Measurements from ENCODE around the gene LSAMP.
"Not testable (repeated sequence)": the region's sequence is repeated elsewhere in the genome, so short reads cannot be mapped to it uniquely, and the experiment has no call there.

LSAMP gene

DNA sequence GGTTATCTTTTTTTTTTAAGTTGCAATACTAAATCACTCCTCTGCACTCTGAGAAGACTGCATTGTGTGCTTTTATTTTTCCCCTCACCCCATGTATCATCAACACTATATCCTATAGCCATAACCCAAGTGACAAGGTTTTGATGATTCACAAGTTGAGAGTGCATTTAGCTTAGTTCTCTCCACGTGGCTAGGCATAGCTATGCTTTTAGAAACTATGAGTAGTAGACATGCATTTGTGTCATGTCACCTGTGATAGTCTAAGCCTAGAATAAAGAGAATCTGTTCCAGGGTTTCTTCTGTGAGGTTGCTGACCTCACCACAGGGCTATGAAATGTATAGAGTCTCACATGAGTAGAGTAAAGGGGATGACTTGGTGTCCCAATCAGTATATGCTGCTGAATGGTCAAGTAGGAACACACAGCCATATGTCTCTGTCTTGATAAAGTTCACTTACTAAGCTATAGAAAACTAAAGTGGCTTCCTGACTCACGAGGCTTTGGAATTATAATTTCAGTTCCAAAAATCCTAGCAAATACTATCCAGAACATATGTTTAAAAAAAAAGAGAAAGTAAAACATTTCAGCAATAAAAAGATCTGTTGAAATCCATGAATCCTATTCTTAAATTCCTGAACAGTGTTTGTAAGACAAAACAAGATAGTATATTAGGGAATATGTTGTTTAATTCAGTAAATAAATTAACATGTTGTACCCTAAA is 206.3 kb downstream of the LSAMP start:
- DNase-seq (ENCODE audit: low spot score), result no peak

DNA sequence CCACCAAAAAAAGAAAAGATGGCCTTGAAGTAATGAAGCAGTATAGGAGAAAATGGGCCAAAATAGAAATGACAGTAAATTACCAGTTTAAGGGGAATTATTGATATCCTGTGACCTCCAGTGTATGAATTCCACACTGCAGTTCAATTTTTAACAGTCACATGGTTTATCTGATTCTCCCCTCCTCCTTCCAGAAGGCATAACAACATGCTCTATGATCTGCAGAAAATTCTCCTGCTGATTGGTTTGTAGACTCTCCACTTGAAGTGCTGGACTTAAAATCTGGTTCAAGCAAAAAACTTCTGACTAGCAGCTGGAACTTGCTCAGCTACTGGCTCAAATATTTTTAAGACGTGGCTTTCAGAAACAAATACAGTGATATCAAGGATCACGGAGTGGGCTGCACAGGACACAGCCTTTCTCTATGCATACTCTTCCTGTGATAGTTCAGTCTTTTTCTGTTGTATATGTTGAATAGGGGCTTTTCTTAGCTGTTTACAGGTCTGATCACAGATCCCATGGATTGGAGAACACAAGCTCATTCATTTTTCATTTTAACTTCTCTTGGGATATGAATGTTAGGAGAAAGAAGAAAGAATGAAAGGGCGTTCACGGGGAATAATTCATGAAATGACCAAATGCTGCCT is 211.5 kb downstream of the LSAMP start:
- no peak for DNase-seq (ENCODE audit: low spot score)

DNA sequence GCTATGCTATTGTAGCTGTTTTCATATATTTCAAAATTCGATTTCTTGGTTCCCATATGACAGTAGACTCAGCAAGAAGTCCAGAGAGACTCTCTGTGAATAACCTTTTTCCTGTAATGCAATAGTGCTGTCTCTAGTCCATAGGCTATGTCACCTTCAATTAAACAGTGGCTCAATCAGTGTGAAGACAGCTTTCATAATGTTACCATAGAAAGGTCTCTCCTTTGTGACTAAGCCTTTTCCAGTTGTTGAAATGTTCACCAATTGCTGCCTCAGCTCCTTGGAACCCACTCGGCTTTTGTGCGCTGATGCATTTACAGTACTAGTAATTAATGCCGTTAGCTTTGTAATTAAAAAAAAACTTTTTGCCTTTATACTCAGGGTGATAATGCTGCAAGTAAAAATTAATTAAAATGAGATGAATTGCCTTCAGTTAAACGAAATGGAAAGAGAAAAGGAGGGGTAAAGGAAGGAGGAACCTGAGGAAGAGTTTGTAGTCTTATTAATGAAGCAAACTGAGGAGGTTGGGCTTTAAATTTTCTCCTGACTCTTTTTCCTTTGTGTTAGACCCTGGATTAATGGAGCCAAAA is 214.8 kb downstream of the LSAMP start:
- no peak for DNase-seq (ENCODE audit: low spot score)

DNA sequence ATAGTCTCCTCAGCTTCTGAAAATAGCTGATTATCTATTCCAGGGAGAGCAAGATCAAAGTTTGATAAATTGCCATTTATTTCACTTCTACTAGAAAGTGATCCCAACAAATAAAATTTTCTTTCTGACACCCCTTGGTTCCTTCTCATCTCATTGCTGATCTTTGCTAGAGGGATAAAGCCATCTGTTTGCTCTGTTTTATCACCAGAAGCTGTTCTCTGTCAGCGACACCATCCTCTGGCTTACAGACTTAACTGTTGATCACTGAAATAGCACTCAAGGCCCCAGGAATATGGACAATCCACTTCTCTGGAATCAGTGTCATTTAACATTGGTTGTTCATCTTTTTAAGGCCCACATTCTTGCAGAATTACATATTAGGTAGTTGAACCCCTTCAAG is 219.0 kb downstream of the LSAMP start:
- DNase-seq (ENCODE audit: low spot score), result no peak

DNA sequence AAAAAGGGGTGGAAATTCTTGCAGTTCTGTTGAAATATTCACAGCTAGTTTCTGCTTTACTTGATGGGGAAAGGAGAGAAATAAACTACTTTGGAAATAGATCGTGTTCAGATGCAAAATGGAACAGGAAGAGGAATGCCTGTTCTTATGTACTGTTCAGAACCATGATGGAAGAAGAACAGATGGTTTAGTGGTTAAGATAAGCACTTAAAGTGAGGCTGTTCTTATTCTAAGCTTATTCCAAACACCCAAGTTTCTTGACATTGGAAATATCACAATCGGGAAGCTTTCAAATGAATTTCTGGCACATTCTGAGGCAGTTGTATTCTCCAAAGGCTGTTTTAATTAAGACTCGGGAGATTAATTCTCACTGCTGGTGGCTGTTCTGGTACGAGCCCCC is 228.5 kb downstream of the LSAMP start:
- no peak for DNase-seq (ENCODE audit: low spot score)

DNA sequence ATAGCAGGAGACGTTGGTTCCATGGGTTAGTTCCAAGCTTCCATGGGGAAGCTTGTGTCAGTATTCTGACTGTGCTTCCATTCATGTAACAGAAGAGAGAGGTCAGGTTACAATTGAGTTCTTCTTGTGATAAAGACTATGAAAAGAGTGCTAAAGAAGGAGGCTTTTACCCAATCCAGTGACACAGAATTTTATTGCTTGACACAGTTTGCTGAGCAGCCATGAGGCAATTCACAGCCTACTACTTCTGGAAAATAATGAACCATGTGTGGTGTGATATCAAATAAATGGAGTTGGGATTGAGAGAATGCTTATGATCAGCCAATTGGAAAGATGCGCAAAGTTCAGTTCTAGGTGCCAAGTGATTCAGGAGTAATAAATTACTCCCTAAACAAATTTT is 233.4 kb downstream of the LSAMP start:
- no peak for DNase-seq (ENCODE audit: low spot score)

DNA sequence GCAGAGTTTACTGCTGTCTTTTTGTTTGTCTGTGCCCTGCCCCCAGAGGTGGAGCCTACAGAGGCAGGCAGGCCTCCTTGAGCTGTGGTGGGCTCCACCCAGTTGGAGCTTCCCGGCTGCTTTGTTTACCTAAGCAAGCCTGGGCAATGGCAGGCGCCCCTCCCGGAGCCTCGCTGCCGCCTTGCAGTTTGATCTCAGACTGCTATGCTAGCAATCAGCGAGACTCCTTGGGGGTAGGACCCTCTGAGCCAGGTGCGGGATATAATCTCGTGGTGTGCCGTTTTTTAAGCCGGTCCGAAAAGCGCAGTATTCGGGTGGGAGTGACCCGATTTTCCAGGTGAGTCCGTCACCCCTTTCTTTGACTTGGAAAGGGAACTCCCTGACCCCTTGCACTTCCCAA is 236.5 kb downstream of the LSAMP start:
- DNase-seq (ENCODE audit: low spot score), result not testable (repeated sequence)

DNA sequence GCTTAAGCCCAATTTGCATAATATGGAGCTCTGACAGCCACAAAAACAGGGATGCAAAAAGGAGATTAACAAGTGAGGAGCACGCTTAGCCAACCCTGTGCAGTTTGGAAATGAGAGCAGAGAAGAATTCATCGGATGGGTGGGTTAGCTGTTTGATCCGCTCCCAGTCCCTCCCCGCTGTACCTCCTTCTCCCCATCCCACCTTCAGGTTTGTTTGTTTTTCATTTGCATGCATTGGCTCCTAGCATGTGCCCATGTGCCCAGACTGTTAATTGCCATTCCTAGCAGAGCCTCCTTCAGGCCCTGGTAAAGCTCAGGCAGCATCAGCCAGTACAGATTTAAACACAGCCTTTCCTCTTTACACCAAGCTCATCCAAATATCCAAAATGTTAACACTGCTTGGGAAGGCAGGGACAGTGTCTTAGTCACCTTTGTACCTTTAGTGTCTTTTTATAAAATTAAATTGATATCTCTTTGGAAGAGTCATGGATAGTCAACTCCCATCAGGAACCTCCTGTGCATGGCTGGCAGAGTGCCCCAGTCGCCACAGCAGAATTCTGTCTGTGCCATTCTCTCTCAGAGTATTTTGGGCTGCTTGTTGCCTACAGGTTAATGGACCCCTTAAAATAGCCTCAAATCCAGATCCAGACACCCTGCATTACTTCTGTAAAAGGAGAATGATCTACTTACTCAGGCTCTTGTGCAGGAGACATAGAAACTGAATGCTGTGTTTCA is 244.2 kb downstream of the LSAMP start:
- DNase-seq (ENCODE audit: low spot score), result no peak

DNA sequence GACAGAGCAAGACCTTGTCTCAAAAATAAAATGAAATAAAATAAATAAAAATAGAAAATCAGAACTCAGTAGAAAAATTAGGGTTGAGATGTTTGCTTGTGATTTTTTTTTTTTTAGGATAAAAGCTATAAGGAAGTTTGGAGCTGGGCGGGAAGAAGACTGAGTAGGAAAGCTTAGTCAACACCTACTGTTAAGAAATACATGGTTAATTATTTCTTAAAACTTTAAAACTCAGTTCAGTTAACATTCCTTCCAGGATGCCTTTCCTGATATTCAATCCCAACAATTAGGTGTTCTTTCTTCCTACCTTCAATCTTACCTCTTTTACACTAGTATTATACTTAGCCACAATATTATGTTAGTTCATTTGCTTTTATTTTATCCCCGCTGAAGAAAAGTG is 246.2 kb downstream of the LSAMP start:
- no peak for DNase-seq (ENCODE audit: low spot score)

DNA sequence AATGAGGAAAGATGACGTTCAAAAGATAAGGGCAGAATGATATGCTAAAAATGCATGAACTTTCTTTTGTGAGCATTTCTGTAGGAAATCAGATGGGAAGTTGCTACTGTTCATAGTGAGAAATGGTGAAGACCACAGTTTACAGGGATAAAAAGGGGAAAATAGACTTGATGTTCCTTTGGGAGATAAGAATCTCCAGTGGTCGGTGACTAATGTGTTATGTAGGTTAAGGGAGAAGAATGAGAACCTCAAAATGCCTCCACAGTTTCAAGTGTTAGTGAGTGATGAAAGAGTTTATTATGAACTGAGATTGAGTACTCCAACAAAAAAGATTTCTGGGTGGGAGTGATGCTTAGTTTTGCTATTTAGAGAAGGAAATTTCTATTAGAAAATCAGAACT is 247.2 kb downstream of the LSAMP start:
- DNase-seq (ENCODE audit: low spot score), result no peak

DNA sequence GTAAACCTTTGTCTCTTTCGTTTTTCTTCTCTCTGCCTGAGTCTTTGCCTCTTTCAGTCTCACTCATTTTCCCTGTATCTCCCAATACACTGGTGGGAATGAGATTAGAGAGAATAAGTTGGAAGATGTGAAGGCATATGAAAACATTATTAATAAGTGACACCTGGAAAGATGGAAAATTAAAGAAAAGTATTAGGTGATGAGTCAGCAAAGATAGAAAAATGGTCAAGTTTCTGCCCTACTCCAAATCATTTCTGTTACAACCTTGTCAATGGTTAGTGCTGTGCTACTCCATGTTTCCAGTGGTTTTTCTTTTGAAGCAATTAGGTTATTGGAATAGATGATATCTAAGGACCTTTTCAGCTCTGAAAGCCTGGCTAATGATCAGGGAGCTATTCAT is 252.8 kb downstream of the LSAMP start:
- DNase-seq (ENCODE audit: low spot score), result no peak

DNA sequence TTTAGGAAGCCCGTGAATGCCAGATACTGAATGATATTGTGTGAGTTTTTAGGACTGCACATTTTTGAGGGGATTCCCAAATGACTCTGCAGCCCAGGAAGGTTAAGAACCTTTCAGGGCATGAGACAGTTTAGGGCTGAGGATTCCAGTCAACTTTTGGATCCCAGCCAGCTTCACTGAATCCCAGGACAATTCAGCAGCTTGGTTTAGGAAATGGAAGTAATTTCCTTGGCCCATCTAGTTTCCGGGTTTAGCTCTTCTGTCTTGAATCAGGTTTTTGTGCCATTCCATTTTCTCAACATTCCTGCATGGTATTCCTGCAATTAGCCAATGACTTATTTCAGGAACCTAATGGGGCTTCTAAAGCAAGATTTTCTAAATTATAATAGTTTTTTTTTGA is 253.9 kb downstream of the LSAMP start:
- DNase-seq (ENCODE audit: low spot score), result no peak

DNA sequence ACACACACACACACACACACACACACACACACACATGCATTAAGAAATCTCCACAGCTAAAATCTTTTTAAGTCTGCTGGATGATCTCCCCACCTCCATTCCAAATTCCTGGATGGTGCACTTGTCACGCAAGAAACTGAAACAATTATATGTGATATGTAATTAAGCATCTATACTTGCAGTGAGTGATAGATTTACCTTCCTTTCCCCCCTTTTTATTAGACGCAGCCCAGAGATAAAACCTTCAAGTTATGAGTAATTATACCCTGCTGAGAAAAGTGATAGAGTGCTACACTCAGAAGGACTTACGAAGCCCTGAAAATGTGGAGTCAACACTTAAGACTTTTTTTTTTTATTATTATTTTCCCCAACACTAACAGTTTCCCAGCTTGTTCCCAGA is 255.2 kb downstream of the LSAMP start:
- no peak for DNase-seq (ENCODE audit: low spot score)

DNA sequence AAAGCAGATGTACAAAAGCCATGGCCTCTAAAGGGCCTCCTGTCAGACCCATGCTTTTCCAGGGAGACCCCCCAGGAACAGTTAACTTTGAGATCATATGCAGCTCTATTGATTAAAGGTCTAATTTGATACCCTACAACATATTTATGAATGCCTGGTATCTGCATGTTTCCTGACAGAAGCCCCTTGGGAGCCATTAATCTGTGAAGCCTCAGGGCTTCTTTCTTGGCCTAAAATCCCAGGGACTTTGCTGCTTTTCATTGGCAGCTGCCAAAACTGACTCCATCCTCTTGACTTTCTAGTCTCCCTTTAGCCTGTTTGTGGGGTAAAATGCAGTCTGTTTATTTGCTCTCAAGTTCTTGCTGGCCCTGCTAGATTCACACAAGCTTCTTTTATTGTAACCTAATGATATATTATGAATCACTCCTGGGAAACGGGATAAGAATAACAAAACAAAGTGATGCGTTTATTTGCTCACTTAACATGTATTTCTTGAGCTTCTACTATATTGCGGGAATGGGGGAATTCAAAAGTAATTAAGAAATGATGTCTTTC is 257.0 kb downstream of the LSAMP start:
- DNase-seq (ENCODE audit: low spot score), result no peak

DNA sequence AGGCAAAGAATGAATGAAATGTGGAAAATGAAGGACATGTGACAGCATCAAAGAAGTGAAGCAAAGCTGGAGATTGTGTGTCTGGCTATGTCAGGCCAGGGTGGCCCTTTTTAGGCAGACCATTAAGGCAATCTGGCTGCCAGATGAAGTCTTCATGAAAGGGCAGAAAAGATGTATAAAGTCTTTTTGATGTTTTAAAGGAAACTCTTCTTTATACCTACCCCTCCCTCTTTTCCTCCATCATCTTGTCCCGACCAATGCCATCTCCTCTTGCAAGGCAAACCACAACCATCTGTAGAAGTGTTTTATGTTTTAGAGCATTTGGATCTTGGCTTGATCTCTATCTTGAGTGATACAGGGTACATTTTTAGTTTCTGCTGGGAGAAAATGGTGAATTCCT is 259.2 kb downstream of the LSAMP start:
- DNase-seq (ENCODE audit: low spot score), result no peak

DNA sequence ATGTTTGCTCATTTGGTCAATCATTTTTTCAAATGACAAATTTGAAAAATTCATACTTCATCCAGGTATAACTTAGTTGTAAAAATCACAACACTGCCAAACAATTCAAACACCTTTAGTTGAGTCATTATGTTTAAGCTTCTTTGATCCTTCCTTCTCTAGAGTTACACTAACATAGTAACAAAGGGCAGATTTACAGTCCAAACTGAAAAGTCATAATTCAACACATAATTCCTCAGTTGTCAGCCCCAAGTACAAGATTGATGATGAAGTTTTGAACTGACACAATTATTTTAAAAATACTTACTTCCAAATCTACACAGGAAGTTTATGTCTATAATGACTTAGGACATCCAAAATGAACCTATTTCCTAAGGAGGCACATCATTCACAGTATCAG is 264.1 kb downstream of the LSAMP start:
- no peak for DNase-seq (ENCODE audit: low spot score)

DNA sequence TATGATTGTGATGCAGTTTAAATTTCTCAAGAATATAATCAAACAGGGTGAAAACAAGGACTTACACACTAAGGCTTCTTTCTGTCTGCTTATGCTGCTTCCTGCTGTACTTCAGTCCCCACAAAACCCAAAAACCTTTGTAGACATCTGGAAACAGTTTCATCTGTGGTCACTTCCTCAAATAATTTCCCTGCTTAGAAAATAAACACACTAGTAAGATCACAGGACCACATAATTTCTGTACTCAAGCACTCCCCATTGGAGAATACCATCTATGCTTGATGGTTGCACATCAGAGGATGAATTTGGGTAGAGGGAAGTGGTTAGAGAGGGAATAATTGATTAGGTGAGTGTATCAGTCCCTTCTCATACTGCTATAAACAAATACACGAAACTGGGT is 266.2 kb downstream of the LSAMP start:
- no peak for DNase-seq (ENCODE audit: low spot score)

DNA sequence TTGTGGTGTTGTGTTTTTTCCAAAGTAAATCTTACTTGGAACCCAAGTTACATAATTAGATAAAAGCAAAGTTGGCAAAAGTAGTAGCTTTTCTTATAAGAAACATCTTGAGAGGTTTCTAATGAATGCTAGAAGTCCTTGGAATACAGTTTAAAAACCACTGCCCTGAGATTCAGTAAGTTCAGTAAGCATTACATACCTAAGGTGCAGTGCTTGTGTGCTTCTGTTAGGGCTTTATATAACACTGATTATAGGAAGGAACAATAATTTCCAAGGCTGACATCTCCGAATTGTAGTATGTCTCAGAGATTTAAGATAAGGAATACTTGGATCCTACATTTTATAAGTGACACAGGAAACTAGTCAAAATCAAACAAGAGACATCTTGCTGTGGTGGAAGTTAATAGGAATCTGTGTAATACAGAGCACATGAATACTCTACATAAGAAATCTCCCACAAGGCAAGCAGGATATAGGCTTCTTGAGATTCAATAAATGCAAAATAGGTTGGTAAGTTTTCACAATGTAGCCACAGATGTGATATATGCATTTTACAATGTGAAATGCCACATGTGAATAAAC is 268.2 kb downstream of the LSAMP start:
- no peak for DNase-seq (ENCODE audit: low spot score)

DNA sequence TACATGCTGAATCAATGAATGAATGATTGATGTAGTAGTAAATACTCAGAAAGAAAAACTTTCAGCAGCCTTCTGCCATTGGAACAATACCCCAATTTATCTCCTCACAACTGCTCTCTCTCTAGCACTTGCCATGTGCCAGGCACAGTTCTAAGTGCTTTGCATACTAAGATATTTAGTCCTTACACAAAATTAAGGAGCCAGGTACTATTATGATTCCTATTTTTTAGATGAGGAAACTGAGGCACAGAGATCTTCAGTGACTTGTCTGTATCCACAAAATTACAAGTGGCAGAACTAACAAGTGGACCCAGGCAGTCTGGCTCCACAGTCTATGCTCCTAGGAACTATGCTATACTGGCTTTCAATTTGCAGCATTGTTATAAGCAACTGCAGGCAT is 279.2 kb downstream of the LSAMP start:
- DNase-seq (ENCODE audit: low spot score), result no peak

DNA sequence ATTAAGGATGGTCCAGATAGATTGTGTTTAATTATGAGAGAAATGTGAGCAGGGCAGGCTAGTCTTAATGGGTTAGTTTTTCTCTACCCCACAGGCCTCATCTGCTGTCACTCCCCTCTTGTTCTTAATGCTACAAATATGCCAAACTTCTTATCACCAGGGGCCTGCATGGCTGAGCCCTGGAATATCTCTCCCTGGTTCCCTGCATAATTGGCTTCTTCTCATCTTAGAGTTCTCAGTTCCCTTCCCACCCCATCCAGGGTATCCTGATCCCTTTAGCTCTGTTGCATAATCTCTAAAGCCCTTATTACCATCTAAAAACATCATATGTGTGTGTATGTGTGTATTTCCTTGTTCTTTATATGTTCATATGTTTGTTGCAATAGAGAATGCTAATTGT is 279.6 kb downstream of the LSAMP start:
- DNase-seq (ENCODE audit: low spot score), result no peak

DNA sequence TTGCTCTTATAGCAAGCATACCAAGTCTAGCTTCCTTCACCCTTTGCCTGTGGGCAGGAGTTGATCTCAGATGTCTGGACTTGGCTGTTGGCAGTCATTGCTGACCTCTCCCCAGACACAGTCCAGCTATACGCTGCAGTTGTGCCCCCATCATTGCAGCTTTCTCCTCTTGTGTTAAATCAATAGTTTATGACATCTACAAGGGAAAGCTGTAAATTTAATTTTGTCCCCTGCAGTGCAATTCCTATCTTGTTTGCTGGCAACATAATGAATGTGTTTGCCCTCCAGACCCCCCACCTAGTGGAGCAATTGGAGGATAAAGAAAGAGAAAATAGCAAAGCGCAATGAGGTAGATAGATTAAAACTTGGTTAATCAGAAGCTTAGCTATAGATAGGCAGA is 280.2 kb downstream of the LSAMP start:
- no peak for DNase-seq (ENCODE audit: low spot score)

DNA sequence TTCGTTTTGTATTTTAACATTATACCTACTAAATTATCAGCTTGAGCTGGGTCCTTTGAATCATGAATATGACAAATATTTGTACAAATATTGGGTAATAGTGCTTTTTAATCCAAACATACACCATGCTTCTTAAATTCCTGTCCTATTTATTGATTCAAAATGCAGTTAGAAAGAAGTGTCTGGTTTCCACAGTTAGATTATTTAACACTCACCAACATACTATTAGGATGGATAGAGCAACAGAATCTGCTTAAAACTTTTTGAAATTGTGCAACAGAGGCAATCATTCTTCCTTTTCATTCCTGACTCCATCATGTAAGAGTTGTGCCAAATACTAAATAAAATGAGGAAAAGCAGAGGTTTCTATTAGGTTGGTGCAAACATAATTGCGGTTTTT is 281.2 kb downstream of the LSAMP start:
- no peak for DNase-seq (ENCODE audit: low spot score)

Data from left forelimb (tissue), 1 donor.